T-helper 2 cell treated with Interferon-gamma antibody and Interleukin-4, amounts not matched to agents 5 μg/mL and 100 μg/mL, for 36 hours (primary cell): ENCODE data around the gene TPST1.
"Not testable (repeated sequence)": the region's sequence is repeated elsewhere in the genome, so short reads cannot be mapped to it uniquely, and the experiment has no call there.

Experiments used
- DNase-seq: peaks from one replicate; pipeline ENCODE4 v3.0.0; 2021; ENCODE audit warnings: low spot score
- H3K27ac Mint-ChIP-seq: one replicate; pipeline ENCODE4 v1.8.0; 2021; ENCODE audit warnings: mild to moderate bottlenecking, mixed read lengths
- H3K27me3 Mint-ChIP-seq: one replicate; pipeline ENCODE4 v1.8.0; 2021; ENCODE audit warnings: low read depth, mixed read lengths
- H3K36me3 Mint-ChIP-seq: one replicate; pipeline ENCODE4 v1.8.0; 2021; ENCODE audit warnings: low read depth, mixed read lengths
- H3K4me1 Mint-ChIP-seq: one replicate; pipeline ENCODE4 v1.8.0; 2021; ENCODE audit warnings: low read depth, mixed read lengths
- H3K4me3 Mint-ChIP-seq: one replicate; pipeline ENCODE4 v1.8.0; 2022; ENCODE audit warnings: mild to moderate bottlenecking, moderate library complexity, mixed read lengths
- H3K9me3 Mint-ChIP-seq: one replicate; pipeline ENCODE4 v1.8.0; 2021; ENCODE audit warnings: mixed read lengths

Gene TPST1

GRCh38 chr7:66396052-66396451 lies 190.9 kb downstream of the TPST1 start:
- H3K36me3 Mint-ChIP-seq, H3K4me3 Mint-ChIP-seq, H3K27ac Mint-ChIP-seq, H3K27me3 Mint-ChIP-seq, H3K9me3 Mint-ChIP-seq, DNase-seq, H3K4me1 Mint-ChIP-seq: not testable (repeated sequence)

GRCh38 chr7:66398841-66399240 lies 193.7 kb downstream of the TPST1 start:
- H3K4me3 Mint-ChIP-seq, H3K36me3 Mint-ChIP-seq, DNase-seq, H3K27me3 Mint-ChIP-seq, H3K27ac Mint-ChIP-seq, H3K4me1 Mint-ChIP-seq, H3K9me3 Mint-ChIP-seq: not testable (repeated sequence)

- no peaks in the 10 kb centered on the region for H3K4me1 Mint-ChIP-seq
- no peak overlapping the region for H3K4me3 Mint-ChIP-seq
- no peak for DNase-seq
- H3K36me3 Mint-ChIP-seq: peaks cover 10% of the 10 kb centered on the region
- H3K27ac Mint-ChIP-seq: no peak overlapping the region
- H3K27me3 Mint-ChIP-seq: no peaks in the 10 kb centered on the region
- peaks cover 8% of the 10 kb centered on the region for H3K9me3 Mint-ChIP-seq
Measured at GRCh38 chr7:66399566-66399965, 194.4 kb downstream of the TPST1 start.

- H3K27ac Mint-ChIP-seq: no peak overlapping the region
- H3K4me1 Mint-ChIP-seq: no peaks in the 10 kb centered on the region
- peaks cover 10% of the 10 kb centered on the region for H3K36me3 Mint-ChIP-seq
- no peaks in the 10 kb centered on the region for H3K27me3 Mint-ChIP-seq
- H3K9me3 Mint-ChIP-seq: peaks cover 8% of the 10 kb centered on the region
- DNase-seq: no peak
- H3K4me3 Mint-ChIP-seq: no peak overlapping the region
Measured at GRCh38 chr7:66400400-66400799, 195.3 kb downstream of the TPST1 start.

- not testable (repeated sequence) for H3K27me3 Mint-ChIP-seq, H3K4me1 Mint-ChIP-seq, H3K9me3 Mint-ChIP-seq, DNase-seq, H3K36me3 Mint-ChIP-seq, H3K4me3 Mint-ChIP-seq, H3K27ac Mint-ChIP-seq
Measured at GRCh38 chr7:66401126-66401525, 196.0 kb downstream of the TPST1 start.

- not testable (repeated sequence) for H3K4me1 Mint-ChIP-seq, H3K9me3 Mint-ChIP-seq, H3K4me3 Mint-ChIP-seq, DNase-seq, H3K27ac Mint-ChIP-seq, H3K27me3 Mint-ChIP-seq, H3K36me3 Mint-ChIP-seq
Measured at GRCh38 chr7:66401932-66402331, 196.8 kb downstream of the TPST1 start.

- Mint-ChIP-seq H3K4me3 (no peak overlapping the region), H3K27ac (no peak overlapping the region), H3K4me1 (no peaks in the 10 kb centered on the region), H3K36me3 (peaks cover 10% of the 10 kb centered on the region), H3K27me3 (no peaks in the 10 kb centered on the region), H3K9me3 (peaks cover 8% of the 10 kb centered on the region)
- DNase-seq: no peak
Measured at GRCh38 chr7:66403564-66403963, 198.4 kb downstream of the TPST1 start.

GRCh38 chr7:66409493-66409892 lies 204.4 kb downstream of the TPST1 start:
- peaks cover 8% of the 10 kb centered on the region for H3K4me1 Mint-ChIP-seq
- no peak for DNase-seq

More at GRCh38 chr7:66409493-66409892, 204.4 kb downstream of the TPST1 start:
- no peaks in the 10 kb centered on the region for H3K36me3 Mint-ChIP-seq
- H3K9me3 Mint-ChIP-seq: no peaks in the 10 kb centered on the region
- no peak overlapping the region for H3K27ac Mint-ChIP-seq
- H3K4me3 Mint-ChIP-seq: no peak overlapping the region
- no peaks in the 10 kb centered on the region for H3K27me3 Mint-ChIP-seq
